Fibroblast of the conjunctiva (primary cell): ENCODE results near the gene CPNE2.
"Not testable (repeated sequence)": the region's sequence is repeated elsewhere in the genome, so short reads cannot be mapped to it uniquely, and the experiment has no call there.

Source experiments
- DNase-seq: peaks from one replicate; pipeline ENCODE4 v3.0.0-alpha.2; 2010; ENCODE audit warnings: low read depth

CPNE2 gene

DNA sequence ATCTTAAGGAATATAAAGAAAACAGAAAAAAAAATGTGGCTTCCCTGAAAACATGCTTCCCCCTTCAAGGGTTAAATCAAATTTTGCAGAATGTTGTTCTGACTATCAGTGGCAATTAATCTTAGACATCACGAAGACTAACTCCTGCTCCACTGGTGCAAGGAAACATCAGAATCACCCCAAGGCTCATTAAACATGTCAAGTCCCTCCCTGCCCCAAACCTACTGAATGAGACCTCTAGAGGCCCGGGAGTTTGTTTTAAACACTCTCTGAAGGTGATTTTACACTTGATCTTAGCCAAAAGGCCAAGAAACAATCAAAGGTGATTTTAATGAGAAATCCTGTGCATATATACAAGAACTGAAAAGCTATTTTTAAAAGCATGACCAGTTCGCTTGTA lies 75.2 kb downstream of the CPNE2 start:
- DNase-seq = no peak

DNA sequence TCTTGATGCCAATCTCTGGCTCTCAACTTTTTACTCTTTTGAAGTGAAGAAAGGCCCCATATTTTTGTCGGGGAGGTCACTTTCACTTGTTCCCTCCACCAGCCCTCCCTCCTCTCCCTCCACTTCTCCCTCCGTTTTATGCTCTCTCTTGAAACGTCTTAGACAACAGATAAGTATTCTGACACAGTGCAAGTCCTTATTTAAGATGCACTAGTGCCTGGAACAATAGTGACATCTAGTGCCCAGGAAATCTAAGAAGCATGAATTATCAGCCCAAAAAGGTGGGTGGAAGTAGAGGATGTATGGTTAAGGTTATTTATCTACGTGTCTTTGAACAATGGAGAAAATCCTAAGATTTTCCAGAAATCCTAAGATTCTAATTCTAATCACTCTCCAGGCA lies 75.6 kb downstream of the CPNE2 start:
- peak; percentile 72 for DNase-seq

DNA sequence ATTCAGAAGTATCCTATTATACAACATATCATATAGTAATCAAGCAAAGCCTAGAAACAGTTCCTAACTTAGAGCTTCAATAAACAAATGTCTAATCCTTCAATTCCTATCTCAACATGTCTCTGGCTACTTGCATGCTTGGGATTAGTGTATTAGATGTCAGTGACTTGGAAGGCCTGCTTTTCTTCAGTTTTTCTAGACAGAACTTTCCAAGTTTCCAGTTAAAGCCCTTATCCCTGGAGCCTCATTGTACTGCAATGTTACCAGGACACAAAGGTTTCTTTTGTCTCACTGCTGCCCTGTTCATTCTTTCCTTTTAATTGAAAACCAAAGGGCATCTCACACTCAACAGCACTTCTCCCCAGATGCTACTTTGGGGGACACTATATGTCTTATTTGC lies 76.9 kb downstream of the CPNE2 start:
- no peak for DNase-seq

DNA sequence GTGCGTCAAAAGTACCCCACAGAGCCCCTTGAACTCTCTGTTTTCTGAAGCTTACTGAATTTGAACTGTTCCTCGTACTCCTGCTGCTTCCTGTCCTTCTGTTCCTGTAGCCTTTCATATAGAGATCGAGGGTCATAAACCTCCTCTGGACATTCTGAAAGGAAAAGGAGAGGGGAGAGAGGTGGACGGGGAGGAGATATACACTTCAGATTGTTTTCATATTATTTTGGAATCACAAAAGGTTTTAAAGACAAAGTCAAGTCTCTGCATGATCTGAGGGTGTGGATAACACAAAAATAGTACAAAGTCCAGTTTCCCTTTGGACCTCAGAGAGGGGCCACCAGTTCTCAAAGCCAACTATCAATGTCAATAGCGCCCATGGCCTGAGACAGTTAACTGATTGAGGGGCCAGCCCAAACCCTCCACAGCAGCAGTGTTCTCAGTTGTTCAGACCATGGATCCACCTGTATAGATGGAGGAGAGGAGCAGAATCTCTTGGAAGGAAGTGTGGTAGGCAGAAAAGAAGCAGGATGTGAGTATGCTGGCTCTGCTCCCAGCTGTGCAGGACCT lies 80.4 kb downstream of the CPNE2 start:
- DNase-seq = no peak

DNA sequence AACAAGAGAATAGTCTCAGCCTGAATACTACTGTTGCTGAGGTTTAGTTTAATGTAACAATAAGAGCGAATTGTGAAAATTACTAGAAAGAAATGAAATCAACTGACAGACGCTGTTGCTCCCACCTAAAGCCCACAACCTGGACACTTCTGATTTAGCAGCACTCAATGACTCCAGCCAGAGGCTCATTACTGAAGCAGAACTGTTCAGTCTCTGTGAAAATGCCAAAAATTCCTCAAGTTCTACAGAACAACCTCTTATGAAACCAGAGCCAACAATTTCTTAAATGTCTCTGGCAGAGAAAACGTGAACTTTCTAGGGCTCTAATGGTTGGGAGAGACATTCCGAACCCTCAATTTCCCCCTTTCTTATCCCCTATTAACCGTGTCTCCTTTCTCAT lies 83.5 kb downstream of the CPNE2 start:
- DNase-seq = no peak

- no peak for DNase-seq
Measured at GRCh38 chr16:57178196-57178595, 85.8 kb downstream of the CPNE2 start.

GRCh38 chr16:57178793-57179212 lies 86.4 kb downstream of the CPNE2 start:
- no peak for DNase-seq

GRCh38 chr16:57179215-57179828 lies 86.9 kb downstream of the CPNE2 start:
- no peak for DNase-seq

- no peak for DNase-seq
Measured at GRCh38 chr16:57184113-57184512, 91.7 kb downstream of the CPNE2 start.

GRCh38 chr16:57184887-57185445 lies 92.6 kb downstream of the CPNE2 start:
- DNase-seq = no peak

DNA sequence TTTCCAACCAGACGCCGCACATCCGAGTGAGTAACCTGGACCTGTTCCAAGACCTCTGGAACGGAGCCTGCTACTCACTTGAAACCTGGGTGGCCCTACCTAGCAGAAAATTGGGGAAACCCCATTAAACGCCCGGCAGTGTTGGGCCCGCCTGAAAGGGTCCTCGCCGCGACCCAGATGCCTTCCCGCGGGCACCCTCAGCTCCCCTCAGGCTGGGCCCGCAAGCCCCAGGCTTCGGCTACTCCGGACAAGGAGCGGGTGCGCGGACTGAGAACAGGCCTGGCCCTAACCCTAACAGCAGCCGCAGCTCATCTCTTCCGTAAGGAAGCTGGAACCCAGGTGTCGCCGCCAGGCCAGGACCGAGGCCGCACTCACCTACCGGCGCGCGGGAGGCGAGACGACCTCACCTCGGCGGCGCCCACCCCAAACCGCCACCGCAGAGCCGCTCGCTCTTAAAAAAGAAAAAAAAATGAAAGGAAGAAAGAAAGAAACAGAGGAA lies 93.1 kb downstream of the CPNE2 start:
- DNase-seq = peak; percentile 30

DNA sequence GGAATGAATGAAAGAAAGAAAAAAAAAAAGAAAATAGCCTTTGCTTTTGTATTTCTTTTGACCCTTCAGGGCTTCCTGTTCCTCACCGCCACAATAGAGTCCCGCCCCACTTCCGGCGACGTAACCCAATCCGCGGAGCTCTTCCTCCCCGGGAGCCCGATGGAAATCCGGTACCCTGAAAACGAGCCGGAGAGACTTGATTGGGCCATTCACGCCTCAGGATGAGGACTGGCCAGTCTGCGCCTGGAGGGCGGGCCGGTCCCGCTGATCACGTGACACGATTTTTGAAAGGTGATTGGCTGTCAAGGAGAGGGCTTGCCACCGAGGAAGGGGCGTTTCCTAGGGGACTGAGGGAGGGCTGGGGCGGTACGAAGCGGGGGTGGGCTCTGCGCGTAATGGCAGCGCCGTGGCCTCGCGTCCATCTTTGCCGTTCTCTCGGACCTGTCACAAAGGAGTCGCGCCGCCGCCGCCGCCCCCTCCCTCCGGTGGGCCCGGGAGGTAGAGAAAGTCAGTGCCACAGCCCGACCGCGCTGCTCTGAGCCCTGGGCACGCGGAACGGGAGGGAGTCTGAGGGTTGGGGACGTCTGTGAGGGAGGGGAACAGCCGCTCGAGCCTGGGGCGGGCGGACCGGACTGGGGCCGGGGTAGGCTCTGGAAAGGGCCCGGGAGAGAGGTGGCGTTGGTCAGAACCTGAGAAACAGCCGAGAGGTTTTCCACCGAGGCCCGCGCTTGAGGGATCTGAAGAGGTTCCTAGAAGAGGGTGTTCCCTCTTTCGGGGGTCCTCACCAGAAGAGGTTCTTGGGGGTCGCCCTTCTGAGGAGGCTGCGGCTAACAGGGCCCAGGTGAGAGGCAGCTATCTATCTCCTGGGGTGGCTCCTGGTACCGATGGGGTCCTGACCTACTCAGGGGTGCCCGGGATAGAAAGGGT lies 93.8 kb downstream of the CPNE2 start, which contains the start of the genes PSME3IP1 and RSPRY1:
TSS of gene PSME3IP1 (minus strand) at position 95 of the 927 bp plus-strand sequence. CDS start 12,185 bp downstream, outside the sequence.
TSS of gene RSPRY1 (plus strand) at position 385 of the 927 bp plus-strand sequence. CDS start 18,330 bp downstream, outside the sequence.
- DNase-seq = peak; percentile 99

- DNase-seq = no peak
Measured at GRCh38 chr16:57186872-57187854, 94.8 kb downstream of the CPNE2 start.

GRCh38 chr16:57187902-57188710 lies 95.7 kb downstream of the CPNE2 start:
- not testable (repeated sequence) for DNase-seq

DNA sequence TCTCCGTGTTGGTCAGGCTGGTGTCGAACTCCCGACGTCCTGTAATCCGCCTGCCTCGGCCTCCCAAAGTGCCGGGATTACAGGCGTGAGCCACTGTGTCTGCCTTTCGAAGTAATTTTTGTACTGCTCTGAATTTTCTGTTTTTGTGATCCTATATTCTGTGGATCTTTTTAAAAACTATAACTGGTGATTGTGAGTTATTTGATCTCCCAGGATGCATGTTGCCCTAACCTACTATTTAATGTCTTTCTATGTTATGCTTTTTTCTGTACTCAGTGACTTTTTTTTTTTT lies 96.3 kb downstream of the CPNE2 start:
- DNase-seq = no peak

- DNase-seq = not testable (repeated sequence)
Measured at GRCh38 chr16:57189527-57189926, 97.1 kb downstream of the CPNE2 start.

DNA sequence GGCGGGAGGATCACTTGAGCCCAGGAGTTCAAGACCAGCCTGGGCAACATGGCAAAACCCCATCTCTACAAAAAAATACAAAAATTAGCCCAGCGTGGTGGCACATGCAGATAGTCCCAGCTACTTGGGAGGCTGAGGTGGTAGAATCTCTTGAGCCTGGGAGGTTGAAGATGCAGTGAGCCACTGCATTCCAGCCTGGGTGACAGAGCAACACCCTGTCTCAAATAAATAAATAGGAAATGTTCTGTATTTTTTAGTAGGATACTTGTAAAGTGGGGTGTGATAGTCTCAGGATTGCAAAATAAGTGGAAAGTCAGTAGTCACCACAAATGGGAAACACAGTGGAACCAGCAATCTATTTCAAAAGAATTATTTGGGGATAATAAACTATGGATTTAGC lies 97.8 kb downstream of the CPNE2 start:
- no peak for DNase-seq

- peak; percentile 22 for DNase-seq
Measured at GRCh38 chr16:57191056-57191571, 98.7 kb downstream of the CPNE2 start.

DNA sequence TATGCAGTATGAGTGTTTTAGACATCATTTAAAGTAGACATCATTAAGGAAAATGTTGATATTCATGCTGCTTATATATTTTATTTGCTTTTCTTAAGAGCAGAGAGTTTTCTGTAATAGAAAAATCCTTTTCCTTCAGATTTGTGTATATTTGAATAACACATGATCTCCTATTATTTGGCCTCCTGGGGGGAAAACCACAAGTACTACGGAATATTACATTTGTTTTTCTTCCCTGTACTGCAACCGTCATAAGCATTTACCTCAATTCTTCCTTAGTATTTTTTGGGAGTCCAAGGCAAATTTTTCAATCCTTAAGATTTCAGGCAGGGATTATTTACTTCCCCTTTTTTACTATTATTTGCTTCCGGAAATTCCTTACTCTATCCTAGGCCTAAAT lies 99.8 kb downstream of the CPNE2 start:
- DNase-seq = no peak
